Endothelial cell of umbilical vein (primary cell): Measurements from ENCODE around the gene SLC26A2. TPM values are rescaled to one million over a fixed set of nuclear protein-coding genes. Genes with fewer than 3 reads are reported as not detected.

Source experiments
- BruUV-seq: library from RNA; stranded (reverse); fragments of 400-500 nt; replicated peaks from 2 replicates; lab custom pipeline; 2021; lab: Mats Ljungman, UMichigan
- CTCF ChIA-PET: fragments of 300-600, 350-600 bp; sonication (Branson Sonifier 250); formaldehyde crosslinking; loops from one replicate; lab custom pipeline; 2021; ENCODE audit warnings: antibody characterized with exemption, inconsistent platforms; lab: Charles Lee
- POLR2A ChIA-PET: fragments of 300-600, 350-600 bp; sonication (Branson Sonifier 250); formaldehyde crosslinking; loops from one replicate; lab custom pipeline; 2021; ENCODE audit warnings: antibody characterized with exemption, inconsistent platforms; lab: Charles Lee
- DNase-seq: peaks from one replicate; pipeline ENCODE4 v3.0.0-alpha.2; 2011; ENCODE audit warnings: low read depth, low spot score
- FAIRE-seq: peaks from 2 replicates; lab custom pipeline; 2011; peaks lifted over from hg19 to GRCh38; lab: Jason Lieb, UNC
- H2AFZ ChIP-seq: 2 replicates; pipeline ENCODE4 v1.6.0; 2012; ENCODE audit warnings: low read depth, low read length, control low read depth, inconsistent platforms
- H3K27ac ChIP-seq: 2 replicates; pipeline ENCODE4 v1.5.1; 2011; ENCODE audit warnings: low read depth, mild to moderate bottlenecking, control low read depth, low read length, moderate library complexity; ENCODE audit not compliant: insufficient read depth
- H3K27me3 ChIP-seq, 2 experiments: 2 replicates each; pipeline versions ENCODE4 v1.6.0 to v1.6.1; 2011; ENCODE audit warnings: low read length in 2 of 2, mixed read lengths in 1 of 2; ENCODE audit not compliant: control insufficient read depth in 2 of 2, insufficient read depth in 2 of 2
- H3K36me3 ChIP-seq, 2 experiments: 2 replicates in 1 of 2; 3 replicates in 1 of 2; pipeline ENCODE4 v1.5.1; 2011; ENCODE audit warnings: low read length in 2 of 2, mild to moderate bottlenecking in 1 of 2, moderate library complexity in 1 of 2; ENCODE audit not compliant: control insufficient read depth in 2 of 2, insufficient read depth in 2 of 2; ENCODE audit errors: extremely low read depth in 1 of 2
- H3K4me1 ChIP-seq: 3 replicates; pipeline ENCODE4 v1.5.1; 2011; ENCODE audit warnings: mild to moderate bottlenecking, low read length; ENCODE audit not compliant: control insufficient read depth, insufficient read depth; ENCODE audit errors: extremely low read depth
- H3K4me2 ChIP-seq: 2 replicates; pipeline ENCODE4 v1.6.1; 2011; ENCODE audit warnings: low read length, control low read depth, mixed read lengths; ENCODE audit not compliant: insufficient read depth
- H3K4me3 ChIP-seq, 3 experiments: fragments of 200-600 bp in 1 of 3; sonication (generic), shearing (Covaris generic) in 1 of 3; replicated peaks in 1 of 3; 2 replicates each; pipeline ENCODE4 v1.5.1; 2011 to 2016; ENCODE audit warnings: control low read depth in 3 of 3, low read length in 3 of 3, mild to moderate bottlenecking in 2 of 3, inconsistent platforms in 1 of 3, low read depth in 1 of 3, moderate library complexity in 1 of 3; ENCODE audit not compliant: insufficient read depth in 1 of 3
- H3K79me2 ChIP-seq: 2 replicates; pipeline ENCODE4 v1.6.0; 2012; ENCODE audit warnings: low read length, inconsistent platforms; ENCODE audit not compliant: control insufficient read depth, insufficient read depth
- H3K9ac ChIP-seq: replicated peaks from 2 replicates; pipeline ENCODE3; 2011; ENCODE audit warnings: low read length, control low read depth; ENCODE audit not compliant: insufficient read depth; ENCODE audit errors: extremely low read depth
- H3K9me1 ChIP-seq: replicated peaks from 3 replicates; pipeline ENCODE4 v1.6.0; 2011; ENCODE audit warnings: mild to moderate bottlenecking, low read length; ENCODE audit not compliant: control insufficient read depth, insufficient read depth; ENCODE audit errors: extremely low read depth
- H3K9me3 ChIP-seq: replicated peaks from 2 replicates; pipeline ENCODE4 v1.5.1; 2012; ENCODE audit warnings: low read length, inconsistent platforms; ENCODE audit not compliant: control insufficient read depth, insufficient read depth
- H4K20me1 ChIP-seq: replicated peaks from 2 replicates; pipeline ENCODE3; 2011; ENCODE audit warnings: mild to moderate bottlenecking, low read length; ENCODE audit not compliant: control insufficient read depth, insufficient read depth; ENCODE audit errors: extremely low read depth
- FOS ChIP-seq: IDR thresholded peaks from 2 replicates; pipeline ENCODE4 v1.6.1; 2011; ENCODE audit warnings: mild to moderate bottlenecking, low read length, moderate library complexity, borderline replicate concordance; ENCODE audit not compliant: insufficient read depth
- GATA2 ChIP-seq: IDR thresholded peaks from 2 replicates; pipeline ENCODE4 v1.7.0; 2011; ENCODE audit warnings: low read depth, mild to moderate bottlenecking, moderate library complexity, mixed read lengths, low read length; ENCODE audit not compliant: insufficient read length, insufficient read depth
- POLR2A ChIP-seq: IDR thresholded peaks from 2 replicates; pipeline ENCODE4 v1.6.1; 2012; ENCODE audit warnings: low read depth, mild to moderate bottlenecking, control low read depth, low read length
- dilution Hi-C: fragments of 300-500 bp; cut with MboI; formaldehyde crosslinking; loops from one replicate; pipeline ENCODE4 v1.15.0; 2019; ENCODE audit warnings: low sequenced_read_pairs; ENCODE audit not compliant: extremely low pct_ligation_motif_present
- intact Hi-C: fragments of 100-400 bp; cut with micrococcal nuclease; formaldehyde crosslinking; loops from one replicate; pipeline ENCODE4 v1.10.0; 2022
- polyA plus RNA-seq, 4 experiments: library from polyadenylated mRNA; depleted of rRNA in 3 of 4; stranded (reverse) in 3 of 4; unstranded in 1 of 4; fragments of >200 nt; gene quantifications; 2 replicates each; pipeline versions ENCODE4 v1.2.1 to v1.2.3, GENCODE V29; 2011 to 2012; ENCODE audit warnings: missing spikeins in 1 of 4
- total RNA-seq: library from RNA; stranded (reverse); gene quantifications from 2 replicates; pipeline ENCODE4 v1.2.3, GENCODE V29; 2021
- TF ChIP-seq, protein P1 (sequence below), 2 donors: IDR thresholded peaks; 1 replicate in 1 of 2; 2 replicates in 1 of 2; pipeline ENCODE4 v1.5.1; 2011; ENCODE audit warnings: low read length in 2 of 2, mild to moderate bottlenecking in 2 of 2, moderate library complexity in 2 of 2, control low read depth in 1 of 2, inconsistent platforms in 1 of 2, low read depth in 1 of 2; ENCODE audit not compliant: insufficient read depth in 1 of 2; ENCODE audit errors: extremely low read depth in 1 of 2

Gene SLC26A2
- total and polyA plus RNA-seq, 2 donors (not counting 3 experiments of a cell fraction or from before 2014, with no cell fraction given): 5.9 to 16.8 TPM

DNA sequence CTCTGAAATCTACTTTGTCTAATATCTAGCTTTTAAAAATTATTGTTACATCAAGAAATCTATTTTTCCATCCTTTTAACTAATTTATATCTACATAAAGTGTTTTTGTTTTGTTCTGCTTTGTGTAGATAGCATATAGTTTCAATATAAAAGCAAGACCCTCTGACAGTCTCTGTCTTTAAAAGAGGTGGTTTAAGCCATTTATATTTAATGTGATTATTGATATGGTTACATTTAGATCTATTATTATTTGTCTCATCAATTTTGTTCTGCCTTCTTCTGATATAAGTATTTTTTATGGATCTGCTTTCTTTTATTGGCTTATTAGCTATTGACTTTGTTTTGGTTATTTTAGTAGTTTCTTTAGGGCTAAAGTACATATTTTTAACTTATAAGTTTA lies 56.0 kb downstream of the SLC26A2 start:
- H3K79me2 ChIP-seq: peaks cover 4% of the 10 kb centered on the region
- dilution Hi-C loops (no loop called here), intact Hi-C loops (no loop called here)
- BruUV-seq: no TSS peak
- TF ChIP-seq FOS (no peak), GATA2 (no peak), POLR2A (no peak)
- H3K9me1 ChIP-seq: no peaks in the 10 kb centered on the region
- H3K4me1 ChIP-seq: peaks cover 34% of the 10 kb centered on the region
- no peak overlapping the region for H3K4me3 ChIP-seq
- ChIA-PET POLR2A (no interaction called here), CTCF (interaction anchor here (0.8 to 2.5 kb wide), 5 partner anchors 9 to 57 kb away, joined by 3 to 12 read pairs (median 3); no protein-coding TSS in a partner anchor)
- DNase-seq (no peak), FAIRE-seq (no peak)
- H3K27me3 ChIP-seq: no peaks in the 10 kb centered on the region
- H3K4me2 ChIP-seq: peak overlapping the region; percentile 14
- H2AFZ ChIP-seq: no peak overlapping the region
- H3K36me3 ChIP-seq: peaks cover 18 to 20% of the 10 kb centered on the region in 2 experiments
- no peaks in the 10 kb centered on the region for H4K20me1 ChIP-seq
- no peak overlapping the region for H3K9ac ChIP-seq
- H3K27ac ChIP-seq: no peak overlapping the region
- H3K9me3 ChIP-seq: no peaks in the 10 kb centered on the region

DNA sequence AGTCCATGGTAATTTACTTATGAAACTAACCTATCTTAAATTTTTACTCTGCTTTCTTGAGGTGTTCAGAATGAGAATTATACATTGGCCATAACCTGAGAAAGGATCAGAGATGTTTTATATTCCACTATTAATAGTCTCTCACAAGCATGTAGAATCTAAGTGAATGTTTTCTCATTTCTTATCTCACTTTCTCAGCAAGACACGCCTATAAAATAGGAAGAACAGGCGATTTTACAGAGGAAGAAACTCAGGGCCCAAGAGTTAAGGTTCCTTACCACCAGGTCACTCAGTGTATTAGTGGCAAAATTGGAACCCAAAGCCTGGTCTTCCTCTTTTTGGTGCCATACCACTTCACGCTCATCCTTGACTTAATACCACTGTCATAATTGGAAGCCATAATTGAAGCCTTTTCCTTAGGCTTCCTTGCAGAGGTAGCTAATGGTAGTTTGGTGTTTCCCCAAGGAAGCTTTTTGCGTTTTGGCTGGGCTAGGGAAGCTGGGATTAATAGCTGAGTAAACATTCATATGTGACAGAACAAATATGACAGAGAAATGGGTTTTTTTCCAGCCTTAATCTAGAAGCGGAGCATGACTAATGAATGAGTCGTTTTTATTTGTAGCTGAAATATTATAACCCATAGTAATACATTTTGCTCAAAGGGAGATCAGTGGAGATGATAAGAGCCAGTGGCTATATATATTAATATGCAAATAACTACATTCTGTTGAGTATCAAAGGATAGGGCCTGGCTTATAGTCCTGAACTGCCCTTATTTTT lies 56.9 kb downstream of the SLC26A2 start:
- no peak overlapping the region for H3K4me3 ChIP-seq
- no TSS peak for BruUV-seq
- H2AFZ ChIP-seq: no peak overlapping the region
- TF ChIP-seq GATA2: peak; percentile 96
- TF ChIP-seq, protein P1, sequence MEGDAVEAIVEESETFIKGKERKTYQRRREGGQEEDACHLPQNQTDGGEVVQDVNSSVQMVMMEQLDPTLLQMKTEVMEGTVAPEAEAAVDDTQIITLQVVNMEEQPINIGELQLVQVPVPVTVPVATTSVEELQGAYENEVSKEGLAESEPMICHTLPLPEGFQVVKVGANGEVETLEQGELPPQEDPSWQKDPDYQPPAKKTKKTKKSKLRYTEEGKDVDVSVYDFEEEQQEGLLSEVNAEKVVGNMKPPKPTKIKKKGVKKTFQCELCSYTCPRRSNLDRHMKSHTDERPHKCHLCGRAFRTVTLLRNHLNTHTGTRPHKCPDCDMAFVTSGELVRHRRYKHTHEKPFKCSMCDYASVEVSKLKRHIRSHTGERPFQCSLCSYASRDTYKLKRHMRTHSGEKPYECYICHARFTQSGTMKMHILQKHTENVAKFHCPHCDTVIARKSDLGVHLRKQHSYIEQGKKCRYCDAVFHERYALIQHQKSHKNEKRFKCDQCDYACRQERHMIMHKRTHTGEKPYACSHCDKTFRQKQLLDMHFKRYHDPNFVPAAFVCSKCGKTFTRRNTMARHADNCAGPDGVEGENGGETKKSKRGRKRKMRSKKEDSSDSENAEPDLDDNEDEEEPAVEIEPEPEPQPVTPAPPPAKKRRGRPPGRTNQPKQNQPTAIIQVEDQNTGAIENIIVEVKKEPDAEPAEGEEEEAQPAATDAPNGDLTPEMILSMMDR (IDR thresholded peaks at IDR 0.05; ENCODE audit: extremely low read depth in 1 of 2, insufficient read depth in 1 of 2, low read depth in 1 of 2, low read length in 2 of 2): no peak
- TF ChIP-seq FOS: peak; percentile 66
- H3K27me3 ChIP-seq: no peaks in the 10 kb centered on the region
- ChIA-PET CTCF (interaction anchor here (0.8 to 2.5 kb wide), 6 partner anchors 10 to 58 kb away, joined by 3 to 12 read pairs (median 4); no protein-coding TSS in a partner anchor), POLR2A (no interaction called here)
- H3K9me3 ChIP-seq: no peaks in the 10 kb centered on the region
- peak overlapping the region; percentile 61 for H3K27ac ChIP-seq
- FAIRE-seq: peak; percentile 83
- peaks cover 4% of the 10 kb centered on the region for H3K79me2 ChIP-seq
- H4K20me1 ChIP-seq: no peaks in the 10 kb centered on the region
- intact Hi-C loops (no loop called here), dilution Hi-C loops (no loop called here)
- peak overlapping the region; percentile 40 for H3K4me2 ChIP-seq
- peaks cover 15 to 20% of the 10 kb centered on the region in 2 experiments for H3K36me3 ChIP-seq
- peak; percentile 69 for DNase-seq
- peak overlapping the region; percentile 34 for H3K9ac ChIP-seq
- no peaks in the 10 kb centered on the region for H3K9me1 ChIP-seq
- peaks cover 38% of the 10 kb centered on the region for H3K4me1 ChIP-seq
